ENCODE data around the gene LRRC37B.

GRCh38 chr17:31967648-31968047 lies 39.5 kb upstream of the LRRC37B start:
- TF ChIP-seq E2F4 (CRISPR knock-in tag; IDR thresholded peaks at IDR 0.05; ENCODE audit: borderline replicate concordance, low read depth) (no peak), CTCF (IDR thresholded peaks at IDR 0.05) (no peak), ZNF512 (CRISPR knock-in tag; IDR thresholded peaks at IDR 0.05; ENCODE audit: borderline replicate concordance) (no peak), JUN (CRISPR knock-in tag; IDR thresholded peaks at IDR 0.05) (no peak), TCF7 (CRISPR knock-in tag; IDR thresholded peaks at IDR 0.05; ENCODE audit: low read depth) (no peak)

Measured in WTC11 (cell line).